A673 (cell line): ENCODE results near the gene CPA2. TPM values are rescaled to one million over a fixed set of nuclear protein-coding genes. Genes with fewer than 3 reads are reported as not detected.
A peak's percentile ranks its signal among the peaks of the same experiment; 100 is the strongest.

Experiments used
- BruUV-seq: library from RNA; stranded (reverse); fragments of 400-500 nt; replicated peaks from 2 replicates; lab custom pipeline; 2021; lab: Mats Ljungman, UMichigan
- CTCF ChIA-PET: fragments of 300-600 bp; sonication (Branson Sonifier 250); formaldehyde crosslinking; loops from one replicate; lab custom pipeline; 2022; ENCODE audit warnings: antibody characterized with exemption; lab: Charles Lee
- POLR2A ChIA-PET: fragments of 300-600 bp; sonication (Branson Sonifier 250); formaldehyde crosslinking; loops from one replicate; lab custom pipeline; 2022; ENCODE audit warnings: antibody characterized with exemption; ENCODE audit not compliant: low non-redundant PET; lab: Charles Lee
- DNase-seq: peaks from one replicate; pipeline ENCODE4 v3.0.0-alpha.2; 2015; ENCODE audit warnings: low spot score
- H3K27ac ChIP-seq: fragments of 200-600 bp; sonication (generic); 2 replicates; pipeline ENCODE4 v1.5.1; 2016; ENCODE audit warnings: mixed run types, low read depth, mild to moderate bottlenecking, mixed read lengths, antibody characterized with exemption, low read length; ENCODE audit not compliant: poor library complexity, severe bottlenecking
- H3K27me3 ChIP-seq: fragments of 200-600 bp; sonication (generic); replicated peaks from 2 replicates; pipeline ENCODE4 v1.6.1; 2017; ENCODE audit warnings: mixed run types, low read depth, mild to moderate bottlenecking, mixed read lengths, antibody characterized with exemption, low read length; ENCODE audit not compliant: insufficient read depth, poor library complexity
- H3K36me3 ChIP-seq: fragments of 200-600 bp; sonication (generic); 2 replicates; pipeline ENCODE4 v1.6.1; 2016; ENCODE audit warnings: mixed run types, mild to moderate bottlenecking, mixed read lengths, antibody characterized with exemption, low read length; ENCODE audit not compliant: insufficient read depth, poor library complexity, severe bottlenecking
- H3K4me1 ChIP-seq: fragments of 200-600 bp; sonication (generic); 2 replicates; pipeline ENCODE4 v1.6.1; 2017; ENCODE audit warnings: mixed run types, mild to moderate bottlenecking, mixed read lengths, antibody characterized with exemption, low read length; ENCODE audit not compliant: insufficient read depth, poor library complexity, severe bottlenecking
- H3K4me3 ChIP-seq: fragments of 200-600 bp; sonication (generic); 2 replicates; pipeline ENCODE4 v1.5.1; 2016; ENCODE audit warnings: low read depth, mixed run types, mild to moderate bottlenecking, mixed read lengths, low read length; ENCODE audit not compliant: poor library complexity, severe bottlenecking
- H3K9me3 ChIP-seq: fragments of 200-600 bp; sonication (generic); 2 replicates; pipeline ENCODE4 v1.6.1; 2016; ENCODE audit warnings: mixed run types, low read depth, mild to moderate bottlenecking, mixed read lengths, antibody characterized with exemption, low read length; ENCODE audit not compliant: poor library complexity, severe bottlenecking
- EZH2 ChIP-seq: fragments of 200-600 bp; sonication (generic); IDR thresholded peaks from 2 replicates; pipeline ENCODE4 v1.6.1; 2017; ENCODE audit warnings: borderline replicate concordance, low read depth, mild to moderate bottlenecking, mixed read lengths, antibody characterized with exemption, low read length; ENCODE audit not compliant: poor library complexity, severe bottlenecking
- intact Hi-C: fragments of 100-400 bp; cut with micrococcal nuclease; formaldehyde crosslinking; loops from one replicate; pipeline ENCODE4 v1.10.0; 2022; ENCODE audit not compliant: unreplicated experiment
- total RNA-seq: library from RNA; stranded (reverse); gene quantifications from 2 replicates; pipeline ENCODE4 v1.2.3, GENCODE V29; 2021
- TF ChIP-seq, protein P1 (sequence below): fragments of 300-800, 200-600 bp; sonication (generic); conservative IDR thresholded peaks from 2 replicates; pipeline ENCODE4 v1.5.1; 2017; ENCODE audit warnings: low read depth, mild to moderate bottlenecking, antibody characterized with exemption, low read length, moderate library complexity, mixed read lengths

The CPA2 gene
- total RNA-seq, 1 experiment from 2014 or later: 0.43 TPM

DNA sequence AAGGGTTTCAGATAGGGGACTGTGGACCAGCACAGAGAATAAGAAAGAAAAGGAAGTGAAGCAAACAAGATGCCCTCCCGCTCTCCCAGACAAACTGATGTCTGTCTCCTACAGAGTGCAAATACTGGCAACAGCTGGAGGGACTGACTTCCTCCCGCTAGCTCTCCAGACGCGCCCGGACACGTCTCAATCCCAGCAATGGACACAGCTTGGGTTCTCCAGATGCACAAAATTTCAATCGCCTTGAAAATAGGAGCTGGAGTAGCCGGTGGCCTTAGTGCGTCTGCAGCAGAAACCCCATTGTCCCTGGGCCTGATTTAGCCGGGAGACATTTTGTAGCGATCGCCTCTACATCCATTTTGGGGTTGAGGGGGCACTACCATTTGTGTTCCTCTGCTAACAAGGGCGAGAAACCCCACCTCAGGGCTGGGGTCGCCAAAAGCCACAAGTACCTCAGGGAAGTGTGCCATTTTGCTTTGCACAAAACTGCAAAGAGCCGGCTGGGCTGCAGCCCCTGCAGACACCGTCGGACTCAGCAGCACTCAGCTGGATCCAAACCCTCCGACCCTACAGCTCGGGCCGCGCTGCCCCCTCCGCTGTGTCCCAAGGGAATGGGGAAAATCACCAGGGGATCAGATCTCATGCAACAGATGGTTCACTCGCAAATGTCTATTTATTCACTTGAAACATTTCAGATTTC is 5.9 kb downstream of the CPA2 start:
- ChIA-PET POLR2A (no interaction called here), CTCF (no interaction called here)
- BruUV-seq: no TSS peak
- Histone ChIP-seq H3K27ac (peak overlapping the region; percentile 60), H3K9me3 (no peaks in the 10 kb centered on the region), H3K4me3 (no peak overlapping the region), H3K36me3 (no peaks in the 10 kb centered on the region), H3K4me1 (peaks cover 57% of the 10 kb centered on the region), H3K27me3 (no peaks in the 10 kb centered on the region)
- peak; percentile 38 for DNase-seq
- TF ChIP-seq EZH2: no peak
- TF ChIP-seq, protein P1, sequence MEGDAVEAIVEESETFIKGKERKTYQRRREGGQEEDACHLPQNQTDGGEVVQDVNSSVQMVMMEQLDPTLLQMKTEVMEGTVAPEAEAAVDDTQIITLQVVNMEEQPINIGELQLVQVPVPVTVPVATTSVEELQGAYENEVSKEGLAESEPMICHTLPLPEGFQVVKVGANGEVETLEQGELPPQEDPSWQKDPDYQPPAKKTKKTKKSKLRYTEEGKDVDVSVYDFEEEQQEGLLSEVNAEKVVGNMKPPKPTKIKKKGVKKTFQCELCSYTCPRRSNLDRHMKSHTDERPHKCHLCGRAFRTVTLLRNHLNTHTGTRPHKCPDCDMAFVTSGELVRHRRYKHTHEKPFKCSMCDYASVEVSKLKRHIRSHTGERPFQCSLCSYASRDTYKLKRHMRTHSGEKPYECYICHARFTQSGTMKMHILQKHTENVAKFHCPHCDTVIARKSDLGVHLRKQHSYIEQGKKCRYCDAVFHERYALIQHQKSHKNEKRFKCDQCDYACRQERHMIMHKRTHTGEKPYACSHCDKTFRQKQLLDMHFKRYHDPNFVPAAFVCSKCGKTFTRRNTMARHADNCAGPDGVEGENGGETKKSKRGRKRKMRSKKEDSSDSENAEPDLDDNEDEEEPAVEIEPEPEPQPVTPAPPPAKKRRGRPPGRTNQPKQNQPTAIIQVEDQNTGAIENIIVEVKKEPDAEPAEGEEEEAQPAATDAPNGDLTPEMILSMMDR: no peak
- intact Hi-C loops: no loop called here

DNA sequence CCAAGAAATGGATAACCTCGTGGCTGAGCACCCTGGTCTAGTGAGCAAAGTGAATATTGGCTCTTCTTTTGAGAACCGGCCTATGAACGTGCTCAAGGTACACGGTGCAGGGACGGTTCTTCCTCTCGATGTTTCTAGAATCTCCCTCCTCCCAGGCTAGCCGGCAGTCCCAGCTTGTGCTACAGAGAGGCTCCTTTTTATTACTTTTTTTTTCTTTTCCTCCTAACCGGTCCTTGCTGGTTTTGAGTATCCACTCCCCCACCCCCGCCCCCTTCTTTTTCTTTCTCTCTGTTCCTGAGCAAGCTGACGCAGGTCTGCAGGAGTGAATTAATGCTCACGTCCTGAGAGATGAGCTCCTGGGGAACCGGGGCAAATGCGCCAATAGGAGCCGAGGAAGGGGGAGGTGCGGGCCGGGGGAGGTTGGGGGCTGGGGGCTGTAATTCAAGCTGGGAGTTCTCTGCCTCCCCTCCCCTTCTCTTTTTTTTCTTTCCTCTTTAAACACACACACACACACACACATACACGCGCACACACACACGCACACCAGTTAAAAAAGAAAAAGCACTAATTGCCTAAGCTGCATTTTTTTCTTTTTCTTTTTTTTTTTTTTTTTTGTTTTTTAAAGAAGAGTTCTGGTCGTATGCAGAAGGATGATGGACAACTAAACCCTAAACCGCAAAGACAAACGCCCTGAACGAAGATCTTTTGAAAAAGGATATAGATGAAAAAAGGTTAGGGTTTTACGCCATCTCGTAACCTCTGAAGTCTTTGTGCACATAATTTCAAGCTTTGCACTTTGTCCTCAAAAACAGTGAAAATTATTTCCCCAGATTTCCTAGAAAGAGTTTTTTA is 6.6 kb downstream of the CPA2 start:
- H3K36me3 ChIP-seq: no peaks in the 10 kb centered on the region
- no TSS peak for BruUV-seq
- no peaks in the 10 kb centered on the region for H3K27me3 ChIP-seq
- no peaks in the 10 kb centered on the region for H3K9me3 ChIP-seq
- ChIA-PET POLR2A (no interaction called here), CTCF (interaction anchor here (0.6 kb wide), 2 partner anchors 60 to 65 kb away, joined by 3 to 7 read pairs; no protein-coding TSS in a partner anchor)
- TF ChIP-seq, protein P1: no peak
- TF ChIP-seq EZH2: no peak
- peak; percentile 75 for DNase-seq
- H3K4me1 ChIP-seq: peaks cover 65% of the 10 kb centered on the region
- H3K4me3 ChIP-seq: no peak overlapping the region
- intact Hi-C loops: no loop called here
- H3K27ac ChIP-seq: peak overlapping the region; percentile 60

DNA sequence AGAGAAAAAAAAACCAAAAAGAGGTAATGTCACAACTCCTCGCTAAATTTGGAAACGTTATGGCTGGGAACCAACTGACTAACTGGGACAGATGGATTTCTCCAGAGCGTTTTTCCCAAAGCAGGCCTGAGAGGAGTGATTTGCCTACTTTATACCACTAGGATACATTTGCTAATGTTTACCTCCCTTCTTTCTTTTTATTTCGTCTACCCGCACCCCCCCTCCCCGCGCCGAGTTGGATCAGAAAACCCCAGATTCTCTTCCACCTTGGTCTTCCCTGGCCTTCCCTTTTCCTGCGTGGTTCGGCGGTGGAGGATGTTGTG is 7.2 kb downstream of the CPA2 start:
- Histone ChIP-seq H3K4me3 (no peak overlapping the region), H3K36me3 (no peaks in the 10 kb centered on the region), H3K27me3 (no peaks in the 10 kb centered on the region), H3K27ac (peak overlapping the region; percentile 31), H3K9me3 (no peaks in the 10 kb centered on the region), H3K4me1 (peaks cover 71% of the 10 kb centered on the region)
- DNase-seq: no peak
- intact Hi-C loops: no loop called here
- ChIA-PET POLR2A (interaction anchor here (0.8 kb wide), 1 partner anchor 124 kb away, joined by 4 read pairs; no protein-coding TSS in a partner anchor), CTCF (no interaction called here)
- no TSS peak for BruUV-seq
- no peak for TF ChIP-seq EZH2
- TF ChIP-seq, protein P1: no peak
